T-helper 17 cell (primary cell): ENCODE measurements around the gene ABLIM2. TPM values are rescaled to one million over a fixed set of nuclear protein-coding genes. Genes with fewer than 3 reads are reported as not detected.

Experiments
- ATAC-seq: fragments of 150-1000 bp; cut with Tn5 transposase; 2 replicates; pipeline ENCODE4 v1.10.0; 2021; ENCODE audit warnings: mild to moderate bottlenecking, moderate library complexity
- DNase-seq, 3 donors: peaks; one replicate each; pipeline versions ENCODE4 v3.0.0 to v3.0.0-alpha.2; 2020 to 2021
- H3K9me3 ChIP-seq: one replicate; pipeline ENCODE4 v1.7.0; 2013; ENCODE audit warnings: low read length, mild to moderate bottlenecking; ENCODE audit not compliant: control insufficient read depth, poor library complexity, severe bottlenecking
- H3K27ac Mint-ChIP-seq: one replicate; pipeline ENCODE4 v1.8.0; 2022; ENCODE audit warnings: mild to moderate bottlenecking, moderate library complexity, mixed read lengths
- H3K27me3 Mint-ChIP-seq: one replicate; pipeline ENCODE4 v1.8.0; 2022; ENCODE audit warnings: mixed read lengths
- H3K36me3 Mint-ChIP-seq: one replicate; pipeline ENCODE4 v1.8.0; 2022; ENCODE audit warnings: low read depth, mixed read lengths
- H3K4me1 Mint-ChIP-seq: one replicate; pipeline ENCODE4 v1.8.0; 2022; ENCODE audit warnings: mild to moderate bottlenecking, mixed read lengths
- H3K4me3 Mint-ChIP-seq: one replicate; pipeline ENCODE4 v1.8.0; 2022; ENCODE audit warnings: mild to moderate bottlenecking, moderate library complexity, mixed read lengths
- total RNA-seq, 4 donors: library from RNA in 2 of 4; stranded (reverse) in 2 of 4; gene quantifications; one replicate each; pipeline ENCODE4 v1.2.3 and lab custom pipeline; 2022 to 2026

Gene ABLIM2
- total RNA-seq, 2 donors from 2014 or later: 4.1 to 4.3 TPM

DNA sequence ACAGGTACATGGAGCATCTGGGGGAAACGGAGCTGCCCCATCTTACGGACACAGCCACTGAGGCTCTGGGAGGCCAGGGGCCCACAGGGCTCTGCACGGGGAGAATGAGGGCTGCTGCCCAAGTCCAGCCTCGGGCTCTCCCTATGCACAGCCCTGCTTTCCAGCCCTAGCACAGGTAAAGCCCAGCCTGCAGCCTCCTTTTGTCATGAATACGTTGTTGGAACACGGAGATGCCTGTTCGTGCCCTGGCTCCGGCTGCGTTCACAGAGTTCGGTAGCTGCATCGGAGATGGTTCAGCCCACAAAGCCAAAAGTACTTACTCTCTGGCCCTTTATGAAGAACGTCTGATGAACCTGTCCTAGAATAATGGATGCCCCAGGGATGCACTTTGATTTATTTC is 150.2 kb downstream of the ABLIM2 start:
- ATAC-seq: no peak
- Mint-ChIP-seq H3K36me3 (no peaks in the 10 kb centered on the region), H3K27me3 (no peaks in the 10 kb centered on the region), H3K27ac (no peak overlapping the region), H3K4me3 (no peak overlapping the region), H3K4me1 (no peaks in the 10 kb centered on the region)
- no peaks in the 10 kb centered on the region for H3K9me3 ChIP-seq
- no peak for DNase-seq

DNA sequence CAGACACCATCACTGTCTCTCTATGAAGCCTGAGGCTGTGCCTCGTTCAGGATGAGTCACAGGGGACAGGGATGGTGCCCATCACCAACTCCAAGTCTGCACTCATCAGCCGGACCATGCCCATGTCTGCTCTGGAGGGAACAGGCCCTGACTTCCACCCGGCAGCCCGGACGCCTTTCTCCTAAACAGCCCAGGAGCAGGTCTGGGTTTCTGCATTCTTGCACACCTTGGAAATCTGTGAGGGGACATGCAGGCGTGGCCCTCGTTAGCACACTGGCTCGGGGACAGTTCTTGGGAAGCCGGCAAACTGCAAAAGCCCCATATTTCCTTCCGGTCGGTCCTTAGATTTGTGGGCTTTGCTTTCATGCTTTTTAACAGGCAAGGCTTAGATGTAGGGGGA is 151.0 kb downstream of the ABLIM2 start:
- no peak for DNase-seq
- H3K27ac Mint-ChIP-seq: no peak overlapping the region
- H3K4me3 Mint-ChIP-seq: no peak overlapping the region
- H3K27me3 Mint-ChIP-seq: peaks cover 5% of the 10 kb centered on the region
- no peak for ATAC-seq
- H3K36me3 Mint-ChIP-seq: peaks cover 4% of the 10 kb centered on the region
- H3K4me1 Mint-ChIP-seq: peaks cover 4% of the 10 kb centered on the region
- no peaks in the 10 kb centered on the region for H3K9me3 ChIP-seq

DNA sequence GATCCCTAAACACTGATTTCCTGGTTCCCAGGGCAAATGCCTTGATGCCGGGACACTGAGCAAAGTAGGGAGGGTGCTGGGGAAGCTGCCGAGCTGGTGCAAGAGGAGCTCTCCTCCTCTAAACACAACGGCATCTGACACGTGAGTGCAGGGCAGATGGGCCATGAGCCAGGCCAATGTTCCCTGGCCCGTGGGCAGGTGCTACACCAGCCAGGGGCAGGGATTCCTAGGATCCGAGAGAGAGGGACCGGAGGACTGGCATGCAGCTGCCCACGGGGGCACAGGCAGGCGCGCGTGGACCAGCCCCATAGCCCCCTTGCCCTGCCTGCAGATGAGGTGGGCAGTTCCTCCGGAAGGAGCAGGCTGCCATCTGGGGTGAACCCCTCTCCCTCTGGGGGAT is 152.1 kb downstream of the ABLIM2 start:
- H3K4me1 Mint-ChIP-seq: peaks cover 4% of the 10 kb centered on the region
- peaks cover 8% of the 10 kb centered on the region for H3K27me3 Mint-ChIP-seq
- no peak for DNase-seq
- H3K4me3 Mint-ChIP-seq: no peak overlapping the region
- H3K9me3 ChIP-seq: no peaks in the 10 kb centered on the region
- peaks cover 6% of the 10 kb centered on the region for H3K36me3 Mint-ChIP-seq
- ATAC-seq: no peak
- H3K27ac Mint-ChIP-seq: no peak overlapping the region

DNA sequence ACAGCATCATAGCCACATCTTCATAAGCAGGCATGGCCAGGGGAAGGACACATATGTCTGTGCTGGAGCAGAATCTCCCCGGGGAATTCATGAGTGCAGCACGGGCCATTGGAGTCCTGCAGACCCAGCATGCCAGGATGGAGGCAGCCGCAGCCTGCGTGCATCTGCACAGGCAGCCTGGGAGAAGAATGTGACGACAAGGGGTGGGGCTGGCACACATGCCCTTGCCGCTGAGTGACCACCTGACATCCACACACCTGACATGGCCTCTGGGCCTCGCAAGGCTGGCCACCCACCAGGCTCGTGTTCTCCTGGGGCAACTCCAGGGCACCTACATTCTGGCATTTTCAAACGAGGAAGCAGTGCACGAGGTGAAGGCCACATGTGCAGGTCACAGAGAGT is 152.8 kb downstream of the ABLIM2 start:
- no peak overlapping the region for H3K27ac Mint-ChIP-seq

DNA sequence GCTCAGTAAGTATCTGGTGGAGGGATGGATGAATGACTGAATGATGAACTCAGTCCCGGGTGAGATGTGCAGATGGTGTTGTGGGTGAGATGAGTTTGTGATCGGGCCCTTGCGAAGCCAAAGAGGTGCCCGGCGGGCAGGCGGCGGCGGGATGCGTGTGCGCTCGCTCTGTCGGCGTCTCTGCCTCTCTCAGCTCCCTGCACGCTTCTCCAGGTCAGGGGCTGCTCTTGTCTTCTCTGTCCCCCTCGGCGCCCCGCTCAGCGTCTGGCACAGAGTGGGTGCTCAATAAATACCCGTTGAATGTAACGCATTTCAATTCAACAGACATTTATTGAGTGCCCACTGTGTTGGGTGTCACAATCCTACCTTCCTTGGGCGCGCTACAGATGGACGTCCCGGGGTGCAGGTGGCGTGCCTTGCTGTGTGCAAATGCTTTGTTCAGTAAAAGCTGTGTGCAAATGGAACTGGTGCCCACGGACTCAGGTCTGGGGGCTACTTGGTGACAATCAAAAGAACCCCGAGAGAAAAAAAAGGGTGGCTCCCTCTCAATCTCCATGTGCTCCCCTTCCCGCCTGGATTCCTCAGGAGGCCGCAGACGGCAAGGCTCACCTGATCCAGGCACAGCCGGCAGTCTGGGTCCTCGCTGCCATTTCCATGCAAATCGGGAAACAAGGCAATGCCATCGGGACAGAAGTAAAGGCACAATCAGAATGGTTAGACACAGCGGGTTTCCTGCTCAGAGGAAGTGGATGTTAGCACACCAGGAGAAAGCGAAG is 153.4 kb downstream of the ABLIM2 start:
- H3K27me3 Mint-ChIP-seq: peaks cover 8% of the 10 kb centered on the region
- peaks cover 6% of the 10 kb centered on the region for H3K36me3 Mint-ChIP-seq
- no peaks in the 10 kb centered on the region for H3K9me3 ChIP-seq
- no peak overlapping the region for H3K4me3 Mint-ChIP-seq
- no peak for DNase-seq
- ATAC-seq: no peak
- H3K4me1 Mint-ChIP-seq: peaks cover 4% of the 10 kb centered on the region
- H3K27ac Mint-ChIP-seq: no peak overlapping the region

More for the DNA sequence above, 152.8 kb downstream of the ABLIM2 start:
- DNase-seq (no peak), ATAC-seq (no peak)
- Mint-ChIP-seq H3K36me3 (peaks cover 6% of the 10 kb centered on the region), H3K4me1 (peaks cover 4% of the 10 kb centered on the region), H3K27me3 (peaks cover 8% of the 10 kb centered on the region), H3K4me3 (no peak overlapping the region)
- H3K9me3 ChIP-seq: no peaks in the 10 kb centered on the region

- H3K9me3 ChIP-seq: no peaks in the 10 kb centered on the region
- Mint-ChIP-seq H3K27me3 (peaks cover 8% of the 10 kb centered on the region), H3K27ac (no peak overlapping the region), H3K4me3 (no peak overlapping the region), H3K4me1 (peaks cover 4% of the 10 kb centered on the region), H3K36me3 (peaks cover 6% of the 10 kb centered on the region)
- DNase-seq (no peak), ATAC-seq (no peak)
Observed at GRCh38 chr4:8004066-8004465, 154.5 kb downstream of the ABLIM2 start.

DNA sequence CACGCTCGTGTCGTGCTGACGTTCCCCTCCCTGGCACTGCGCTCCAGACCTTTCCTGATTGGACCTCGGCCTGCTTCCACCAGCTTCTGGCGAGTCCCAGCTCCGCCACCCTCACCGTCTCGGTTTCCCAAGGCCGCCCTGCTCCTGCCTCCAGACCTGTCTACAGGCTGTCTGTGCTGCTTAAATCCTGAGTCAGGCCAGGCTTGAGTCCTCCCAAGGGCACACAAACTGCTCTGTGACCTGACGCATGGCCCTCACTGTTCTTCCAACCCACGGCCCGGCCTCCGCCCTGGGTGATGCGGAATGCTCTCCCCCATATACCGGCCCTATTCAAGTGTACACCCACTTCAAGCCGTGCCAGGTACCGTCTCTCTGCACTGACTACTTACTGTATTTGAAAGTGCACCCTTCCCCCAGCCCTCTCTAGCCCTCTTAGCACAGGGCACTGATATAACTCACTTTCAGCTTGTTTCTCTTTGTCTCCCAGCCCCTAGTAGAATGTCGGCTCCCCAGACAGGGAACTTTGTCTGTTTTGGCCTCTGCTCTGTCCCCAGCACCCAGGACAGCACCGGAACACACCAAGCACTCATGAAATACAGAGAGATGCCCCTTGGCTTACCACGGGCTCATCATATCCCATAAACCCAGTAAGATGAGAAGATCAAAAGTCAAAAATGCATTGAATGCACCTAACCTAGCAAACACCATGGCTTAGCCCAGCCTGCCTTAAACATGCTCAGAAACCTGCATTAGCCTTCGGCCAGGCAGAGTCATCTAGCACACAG is 155.9 kb downstream of the ABLIM2 start:
- H3K4me3 Mint-ChIP-seq: no peak overlapping the region
- H3K27me3 Mint-ChIP-seq: peaks cover 8% of the 10 kb centered on the region
- no peaks in the 10 kb centered on the region for H3K9me3 ChIP-seq
- peaks cover 4% of the 10 kb centered on the region for H3K4me1 Mint-ChIP-seq
- DNase-seq: no peak
- H3K36me3 Mint-ChIP-seq: peaks cover 6% of the 10 kb centered on the region
- ATAC-seq: no peak
- H3K27ac Mint-ChIP-seq: peak overlapping the region; percentile 83

DNA sequence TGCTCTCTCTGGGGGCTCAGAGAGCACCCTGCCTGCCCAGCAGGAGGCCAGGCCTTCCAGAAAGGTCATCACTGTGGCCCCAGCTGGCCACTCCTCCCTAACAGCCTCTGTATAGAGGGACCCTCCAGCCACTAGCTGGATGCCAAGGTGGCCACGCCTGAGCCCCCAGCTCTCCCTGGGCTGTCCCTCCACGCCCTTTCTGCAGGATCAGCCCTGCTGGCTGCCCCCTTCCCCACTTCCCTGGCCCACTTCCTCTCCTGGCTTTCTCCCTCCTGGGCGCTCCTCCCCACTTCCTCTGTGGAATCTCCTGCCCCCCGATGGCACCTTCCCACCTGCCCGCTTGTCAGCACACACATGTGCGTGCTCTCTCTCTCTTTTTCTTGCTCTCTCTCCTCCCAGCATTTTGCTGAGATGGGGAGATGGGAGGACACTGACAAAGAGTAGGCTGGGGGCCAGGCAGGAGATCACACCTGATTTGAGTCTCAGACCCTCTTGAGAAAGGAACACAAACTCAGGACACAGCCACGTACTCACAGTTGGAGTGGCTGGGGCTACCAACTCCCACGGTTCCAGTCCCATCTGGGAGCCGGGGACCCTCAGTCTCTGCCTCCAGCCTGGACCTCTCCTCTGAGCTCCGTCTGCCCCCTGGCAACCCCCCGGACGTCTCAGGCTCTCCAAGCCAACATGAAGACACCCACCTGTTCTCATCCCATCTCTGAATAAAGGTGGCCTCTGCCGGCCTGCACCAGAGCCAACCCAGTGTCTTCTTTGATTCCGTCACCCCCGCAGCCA is 156.9 kb downstream of the ABLIM2 start:
- Mint-ChIP-seq H3K4me3 (no peak overlapping the region), H3K27ac (no peak overlapping the region), H3K27me3 (peaks cover 8% of the 10 kb centered on the region), H3K36me3 (peaks cover 6% of the 10 kb centered on the region), H3K4me1 (peaks cover 4% of the 10 kb centered on the region)
- ATAC-seq (no peak), DNase-seq (no peak)
- H3K9me3 ChIP-seq: no peaks in the 10 kb centered on the region

- Mint-ChIP-seq H3K4me3 (no peak overlapping the region), H3K27me3 (peaks cover 8% of the 10 kb centered on the region), H3K4me1 (peaks cover 4% of the 10 kb centered on the region), H3K36me3 (peaks cover 6% of the 10 kb centered on the region), H3K27ac (no peak overlapping the region)
- DNase-seq: no peak
- ATAC-seq: no peak
- H3K9me3 ChIP-seq: no peaks in the 10 kb centered on the region
Observed at GRCh38 chr4:8000721-8001491, 157.7 kb downstream of the ABLIM2 start.

DNA sequence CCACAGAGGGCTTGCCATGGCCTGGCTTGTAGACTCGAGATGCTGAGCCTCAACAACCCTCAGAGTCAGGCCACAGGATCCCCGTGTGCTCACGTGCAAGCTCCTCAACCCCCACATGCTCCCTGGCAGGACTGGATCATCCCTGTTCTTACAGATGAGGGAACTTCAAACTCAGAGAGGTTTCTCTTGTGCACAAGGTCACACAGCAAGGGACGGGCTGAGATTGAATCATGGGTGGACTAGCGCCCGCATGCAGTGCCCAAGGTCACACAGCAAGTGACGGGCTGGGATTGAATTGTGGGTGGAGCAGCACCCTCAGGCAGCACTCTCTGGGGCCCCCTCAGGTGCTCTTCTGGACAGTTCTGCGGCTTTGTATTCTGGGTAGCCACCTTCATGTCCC is 158.4 kb downstream of the ABLIM2 start:
- DNase-seq (no peak), ATAC-seq (no peak)
- H3K27me3 Mint-ChIP-seq: peaks cover 8% of the 10 kb centered on the region
- no peak overlapping the region for H3K27ac Mint-ChIP-seq
- H3K9me3 ChIP-seq: no peaks in the 10 kb centered on the region
- peaks cover 6% of the 10 kb centered on the region for H3K36me3 Mint-ChIP-seq
- peaks cover 4% of the 10 kb centered on the region for H3K4me1 Mint-ChIP-seq
- no peak overlapping the region for H3K4me3 Mint-ChIP-seq

DNA sequence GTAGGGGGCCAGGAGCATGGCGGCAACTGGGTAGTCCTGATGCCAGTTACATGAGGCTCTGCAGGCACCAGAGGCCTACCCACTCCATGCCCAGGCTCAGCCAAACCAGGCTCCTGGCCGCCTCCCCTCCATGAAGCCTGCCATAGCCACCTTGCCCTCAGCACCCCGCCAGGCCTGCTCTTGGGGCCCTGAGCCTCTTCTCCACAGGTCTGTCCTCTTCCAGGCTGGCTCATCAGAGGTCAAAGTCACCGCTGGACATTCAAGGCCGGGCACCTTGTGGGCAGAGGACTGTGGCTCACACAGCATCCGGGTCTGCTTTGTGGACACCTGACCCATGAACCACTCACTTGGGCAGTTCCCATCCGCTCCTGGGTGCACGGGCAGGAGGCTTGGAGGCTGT is 158.9 kb downstream of the ABLIM2 start:
- Mint-ChIP-seq H3K4me1 (peaks cover 4% of the 10 kb centered on the region), H3K36me3 (peaks cover 6% of the 10 kb centered on the region), H3K27me3 (peaks cover 8% of the 10 kb centered on the region), H3K27ac (no peak overlapping the region), H3K4me3 (no peak overlapping the region)
- no peak for ATAC-seq
- no peaks in the 10 kb centered on the region for H3K9me3 ChIP-seq
- no peak for DNase-seq

DNA sequence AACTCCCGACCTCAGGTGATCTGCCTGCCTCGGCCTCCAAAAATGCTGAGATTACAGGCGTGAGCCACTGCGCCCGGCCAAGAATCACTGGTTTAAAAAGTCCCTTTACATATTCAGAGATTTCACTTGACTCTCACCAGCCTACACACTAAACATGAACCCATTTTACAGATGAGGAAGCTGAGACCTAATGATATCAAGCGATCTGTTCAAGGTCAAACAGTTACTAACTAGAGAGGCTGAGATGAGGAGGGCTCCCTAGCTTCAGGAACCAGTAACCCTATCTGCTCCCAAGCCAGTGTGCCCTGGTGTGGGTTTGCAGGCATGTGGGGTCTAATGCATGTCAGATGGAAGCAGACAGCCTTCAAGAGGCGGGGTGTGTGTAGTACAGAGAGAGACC is 159.3 kb downstream of the ABLIM2 start:
- DNase-seq (no peak), ATAC-seq (no peak)
- Mint-ChIP-seq H3K4me3 (no peak overlapping the region), H3K27ac (no peak overlapping the region), H3K36me3 (peaks cover 6% of the 10 kb centered on the region), H3K4me1 (peaks cover 4% of the 10 kb centered on the region), H3K27me3 (peaks cover 8% of the 10 kb centered on the region)
- no peaks in the 10 kb centered on the region for H3K9me3 ChIP-seq
